Bronchial epithelial cell (primary cell): ENCODE results near the gene AGBL1. TPM values are rescaled to one million over a fixed set of nuclear protein-coding genes. Genes with fewer than 3 reads are reported as not detected.

Source experiments
- DNase-seq: peaks from one replicate; pipeline ENCODE4 v3.0.0-alpha.2; 2010; ENCODE audit warnings: low read depth
- FAIRE-seq: peaks from 2 replicates; lab custom pipeline; 2011; peaks lifted over from hg19 to GRCh38; lab: Jason Lieb, UNC
- H3K27me3 ChIP-seq: 2 replicates; pipeline ENCODE4 v1.5.1; 2011; ENCODE audit warnings: low read length; ENCODE audit not compliant: control insufficient read depth, insufficient read depth
- H3K36me3 ChIP-seq: 2 replicates; pipeline ENCODE4 v1.5.1; 2011; ENCODE audit warnings: low read length; ENCODE audit not compliant: control insufficient read depth, insufficient read depth
- H3K4me3 ChIP-seq: 2 replicates; pipeline ENCODE4 v1.5.1; 2011; ENCODE audit warnings: mild to moderate bottlenecking, low read depth, low read length, control low read depth
- total RNA-seq: library from RNA; depleted of rRNA; stranded (reverse); fragments of >200 nt; gene quantifications from 2 replicates; pipeline ENCODE4 v1.2.1, GENCODE V29; 2014
- TF ChIP-seq, protein P1 (sequence below): IDR thresholded peaks from 2 replicates; pipeline ENCODE4 v1.5.1; 2011; ENCODE audit warnings: mild to moderate bottlenecking, moderate library complexity, low read length, control low read depth, inconsistent platforms; ENCODE audit not compliant: insufficient read depth, severe bottlenecking

The AGBL1 gene
- total RNA-seq, 1 donor from 2014 or later: not detected

GRCh38 chr15:86213420-86213819 is 133.7 kb downstream of the AGBL1 start:
- TF ChIP-seq, protein P1, sequence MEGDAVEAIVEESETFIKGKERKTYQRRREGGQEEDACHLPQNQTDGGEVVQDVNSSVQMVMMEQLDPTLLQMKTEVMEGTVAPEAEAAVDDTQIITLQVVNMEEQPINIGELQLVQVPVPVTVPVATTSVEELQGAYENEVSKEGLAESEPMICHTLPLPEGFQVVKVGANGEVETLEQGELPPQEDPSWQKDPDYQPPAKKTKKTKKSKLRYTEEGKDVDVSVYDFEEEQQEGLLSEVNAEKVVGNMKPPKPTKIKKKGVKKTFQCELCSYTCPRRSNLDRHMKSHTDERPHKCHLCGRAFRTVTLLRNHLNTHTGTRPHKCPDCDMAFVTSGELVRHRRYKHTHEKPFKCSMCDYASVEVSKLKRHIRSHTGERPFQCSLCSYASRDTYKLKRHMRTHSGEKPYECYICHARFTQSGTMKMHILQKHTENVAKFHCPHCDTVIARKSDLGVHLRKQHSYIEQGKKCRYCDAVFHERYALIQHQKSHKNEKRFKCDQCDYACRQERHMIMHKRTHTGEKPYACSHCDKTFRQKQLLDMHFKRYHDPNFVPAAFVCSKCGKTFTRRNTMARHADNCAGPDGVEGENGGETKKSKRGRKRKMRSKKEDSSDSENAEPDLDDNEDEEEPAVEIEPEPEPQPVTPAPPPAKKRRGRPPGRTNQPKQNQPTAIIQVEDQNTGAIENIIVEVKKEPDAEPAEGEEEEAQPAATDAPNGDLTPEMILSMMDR: no peak
- no peak for DNase-seq
- FAIRE-seq: no peak
- H3K36me3 ChIP-seq: no peaks in the 10 kb centered on the region
- no peaks in the 10 kb centered on the region for H3K27me3 ChIP-seq
- no peak overlapping the region for H3K4me3 ChIP-seq

GRCh38 chr15:86213888-86214287 is 134.2 kb downstream of the AGBL1 start:
- TF ChIP-seq, protein P1: no peak
- DNase-seq (no peak), FAIRE-seq (no peak)
- H3K27me3 ChIP-seq: no peaks in the 10 kb centered on the region
- no peak overlapping the region for H3K4me3 ChIP-seq
- H3K36me3 ChIP-seq: no peaks in the 10 kb centered on the region

DNA sequence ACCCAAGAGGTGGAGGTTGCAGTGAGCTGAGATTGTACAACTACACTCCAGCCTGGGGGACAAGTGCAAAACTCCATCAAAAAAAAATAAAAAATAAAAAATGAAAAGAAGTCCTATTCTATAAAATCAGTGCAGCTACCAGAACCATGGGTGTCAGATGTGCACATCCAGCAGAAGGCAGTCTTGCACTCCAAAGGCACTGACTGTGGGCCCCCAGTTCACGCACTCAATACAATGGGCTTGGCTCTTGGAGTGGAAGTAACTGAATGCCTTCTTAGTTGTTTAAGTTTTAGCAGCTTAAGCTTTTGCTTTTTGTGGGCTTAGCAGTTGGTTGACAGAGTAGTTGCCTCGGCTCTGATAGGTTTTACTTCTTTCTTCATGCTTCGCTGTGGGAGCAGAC is 141.4 kb downstream of the AGBL1 start:
- H3K27me3 ChIP-seq: no peaks in the 10 kb centered on the region
- FAIRE-seq: no peak
- no peak for DNase-seq
- no peak overlapping the region for H3K4me3 ChIP-seq
- TF ChIP-seq, protein P1: no peak
- no peaks in the 10 kb centered on the region for H3K36me3 ChIP-seq

DNA sequence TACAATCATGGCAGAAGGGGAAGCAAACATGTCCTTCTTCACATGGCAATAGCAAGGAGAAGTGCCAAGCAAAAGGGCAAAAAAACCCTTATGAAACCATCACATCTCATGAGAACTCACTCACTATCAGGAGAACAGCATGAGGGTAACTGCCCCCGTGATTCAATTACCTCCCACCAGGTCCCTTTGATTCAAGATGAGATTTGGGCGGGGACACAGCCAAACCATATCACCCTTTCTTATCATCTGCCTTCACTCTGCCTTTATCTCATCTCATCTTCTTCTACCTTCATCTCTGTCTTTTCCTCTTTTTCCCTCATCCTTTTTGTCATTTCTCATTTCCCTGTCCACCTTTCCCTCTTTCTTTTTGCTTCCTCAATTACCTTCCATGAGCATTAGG is 149.6 kb downstream of the AGBL1 start:
- FAIRE-seq: no peak

GRCh38 chr15:86229936-86230335 is 150.3 kb downstream of the AGBL1 start:
- DNase-seq: no peak
- no peak for FAIRE-seq
- Histone ChIP-seq H3K27me3 (no peaks in the 10 kb centered on the region), H3K4me3 (no peak overlapping the region), H3K36me3 (no peaks in the 10 kb centered on the region)
- TF ChIP-seq, protein P1: no peak

More for the DNA sequence above, 149.6 kb downstream of the AGBL1 start:
- TF ChIP-seq, protein P1: no peak
- Histone ChIP-seq H3K36me3 (no peaks in the 10 kb centered on the region), H3K27me3 (no peaks in the 10 kb centered on the region), H3K4me3 (no peak overlapping the region)
- DNase-seq: no peak
